HG03354 (cell line): ENCODE measurements around the gene KDM2B.
"Not testable (repeated sequence)": the region's sequence is repeated elsewhere in the genome, so short reads cannot be mapped to it uniquely, and the experiment has no call there.

Source experiments
- ATAC-seq: cut with Tn5 transposase; IDR thresholded peaks from one replicate; pipeline ENCODE4 v1.9.1; 2021; ENCODE audit warnings: mild to moderate bottlenecking; ENCODE audit not compliant: unreplicated experiment, poor library complexity, severe bottlenecking

Gene KDM2B

GRCh38 chr12:121590476-121591143, 9.8 kb upstream of the KDM2B start:
- ATAC-seq: peak; percentile 68

GRCh38 chr12:121584885-121585284, 4.1 kb upstream of the KDM2B start:
- not testable (repeated sequence) for ATAC-seq

- ATAC-seq: not testable (repeated sequence)
These were observed 2.5 kb upstream of the KDM2B start for GRCh38 chr12:121583334-121583661.

- ATAC-seq: no peak
These were observed 1.9 kb upstream of the KDM2B start for GRCh38 chr12:121582583-121583333.

- no peak for ATAC-seq
These were observed 1.0 kb upstream of the KDM2B start for GRCh38 chr12:121581686-121582429.

DNA sequence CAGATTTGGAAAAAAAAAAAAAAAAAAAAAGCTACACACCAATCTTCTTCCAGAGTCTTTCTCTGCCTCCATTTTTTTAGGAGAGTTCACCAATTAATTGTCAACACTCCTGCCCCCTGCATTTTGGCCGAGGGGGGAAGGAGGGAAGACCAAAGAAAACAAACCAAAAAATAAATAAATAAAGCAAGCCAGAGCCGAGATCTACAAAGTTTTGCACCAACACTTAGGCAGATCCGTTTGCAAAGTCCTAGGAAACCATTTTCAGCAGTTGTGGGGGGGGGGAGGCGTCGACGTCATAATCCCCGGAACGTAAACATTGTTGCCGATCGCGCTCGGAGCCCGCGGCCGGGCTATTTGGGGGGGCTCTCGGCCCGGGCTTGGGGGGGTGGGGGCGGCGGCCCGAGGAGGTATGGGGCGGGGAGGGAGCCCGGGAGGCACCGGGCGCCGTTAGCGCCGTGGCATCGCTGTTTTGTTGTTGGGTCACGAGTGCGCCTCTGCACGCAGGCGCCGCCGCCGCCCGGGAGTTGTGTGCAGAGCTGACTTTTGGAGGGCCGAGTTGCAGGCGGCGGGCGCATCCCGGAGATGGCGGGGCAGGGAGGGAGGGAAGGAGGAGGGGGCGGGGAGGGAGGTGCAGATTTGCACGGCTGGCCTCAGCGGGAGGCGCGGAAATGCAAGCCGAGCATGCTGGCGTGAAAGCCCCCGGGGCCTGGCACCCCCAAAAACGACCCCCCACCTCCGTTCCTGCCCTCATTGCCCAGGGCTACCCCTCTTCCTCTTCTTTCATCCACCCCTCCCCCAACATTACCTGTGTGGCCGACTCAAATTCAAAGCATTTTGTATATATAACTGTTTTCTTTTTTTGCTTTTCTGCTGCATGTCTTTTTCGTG, 598 bp downstream of the KDM2B start:
- ATAC-seq: peak; percentile 51

- ATAC-seq: no peak
These were observed 1.5 kb downstream of the KDM2B start for GRCh38 chr12:121579190-121579791.

DNA sequence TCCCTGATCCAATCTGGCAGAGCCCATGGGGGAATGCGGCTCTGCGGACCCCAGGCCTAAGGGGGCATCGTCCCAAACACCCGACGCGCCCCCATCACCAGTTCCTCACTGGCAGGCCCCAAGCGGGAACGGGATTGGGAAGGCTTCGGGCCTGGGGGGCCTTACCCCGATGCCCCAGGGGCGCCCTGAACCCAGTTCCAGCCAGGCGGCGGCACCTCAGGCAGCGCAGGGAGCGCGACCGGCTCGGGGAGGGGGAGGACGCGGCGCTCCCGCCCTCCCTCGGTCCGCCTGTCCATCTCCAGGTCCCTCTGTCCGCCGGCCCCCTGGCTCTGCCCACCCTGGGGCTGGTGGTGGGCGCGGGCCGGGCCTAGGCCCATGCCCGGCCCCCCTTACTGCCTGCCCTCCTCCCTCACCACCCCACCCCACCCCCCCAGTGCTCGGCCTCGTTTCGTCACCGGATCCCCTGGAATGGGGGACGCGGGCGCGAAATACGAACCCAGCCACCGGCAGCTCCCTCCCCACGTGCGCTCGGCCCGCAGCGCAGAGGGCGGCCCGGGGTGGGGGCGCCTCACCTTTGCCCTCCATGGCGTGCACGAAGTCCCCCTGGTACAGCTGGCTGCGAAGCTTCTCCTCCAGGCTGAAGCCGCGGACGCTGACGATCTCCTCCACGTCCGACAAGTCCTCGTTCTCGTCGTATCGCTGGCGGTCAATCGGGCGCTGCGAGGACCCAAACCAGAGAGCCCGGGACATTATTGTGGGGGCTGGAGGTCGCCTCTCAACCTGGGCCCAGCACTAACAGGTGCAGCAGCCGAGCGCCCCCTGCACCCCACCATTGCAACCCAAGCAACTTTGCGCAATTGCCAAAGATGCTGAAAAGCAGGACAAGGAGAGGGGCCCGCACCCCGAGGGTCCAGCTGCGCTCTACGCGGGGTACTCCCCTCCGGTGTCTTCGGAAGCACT, 2.3 kb downstream of the KDM2B start:
- ATAC-seq: no peak

DNA sequence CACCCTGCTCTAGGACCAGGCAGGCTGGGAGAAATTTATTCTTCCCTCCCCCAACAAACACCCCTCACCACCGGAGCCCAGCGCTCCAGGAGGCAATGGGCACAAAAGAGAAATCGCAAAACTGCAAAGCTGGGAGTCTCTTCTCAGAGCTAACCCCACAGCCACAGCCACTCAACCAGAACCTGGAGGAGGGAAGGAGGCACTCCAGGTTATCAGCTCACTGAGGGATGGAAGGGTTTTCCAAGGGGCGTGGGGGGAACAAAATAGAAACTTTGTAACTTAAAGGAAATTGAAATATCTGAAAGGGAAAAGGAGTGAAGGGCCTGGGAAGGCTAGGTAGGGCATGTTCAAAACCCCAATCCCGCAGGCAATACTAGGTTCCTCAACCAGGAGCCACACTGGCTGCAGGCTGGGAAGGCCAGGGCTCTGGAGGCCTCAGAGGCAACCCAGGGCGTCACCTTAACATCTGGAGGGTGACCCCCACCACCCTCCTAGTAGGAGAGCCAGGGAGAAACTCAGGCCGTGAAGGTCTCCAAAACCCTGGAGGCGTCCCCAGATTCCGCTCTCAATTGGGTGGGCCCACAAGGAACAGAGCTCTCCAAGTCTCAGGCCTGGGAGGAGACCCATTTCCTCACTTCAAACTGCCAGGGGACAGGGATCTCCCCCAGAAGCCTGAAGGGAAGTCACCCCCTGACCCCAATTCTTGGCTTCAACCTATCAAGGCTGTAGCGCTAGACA, 3.2 kb downstream of the KDM2B start:
- ATAC-seq: no peak

DNA sequence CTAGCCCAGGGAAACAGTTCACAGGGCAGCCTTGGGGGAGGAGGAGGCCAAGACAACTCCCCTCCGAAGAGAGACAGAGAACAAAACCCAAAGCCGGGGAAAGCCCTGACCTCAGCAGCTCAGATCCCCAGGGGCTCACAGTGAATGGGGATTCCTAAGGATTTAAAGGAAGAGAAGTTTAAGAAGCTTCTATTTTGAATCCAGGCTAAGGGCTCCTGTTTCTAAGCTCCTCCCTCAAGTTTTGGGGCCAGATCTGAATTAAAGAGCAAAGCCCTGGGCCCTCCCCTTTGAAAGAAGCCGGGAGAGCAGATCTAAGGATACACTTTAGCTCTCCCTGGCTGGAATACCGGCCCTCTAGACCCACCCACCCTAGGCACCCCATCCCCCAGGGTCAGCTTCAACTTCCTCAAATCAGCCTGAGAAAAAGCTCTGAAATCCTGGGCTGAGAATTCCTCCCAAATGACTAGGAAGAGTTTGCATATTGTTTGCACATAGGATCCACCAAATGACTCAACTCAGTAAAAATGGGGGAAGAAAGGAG, 3.9 kb downstream of the KDM2B start:
- ATAC-seq: no peak

- no peak for ATAC-seq
These were observed 4.7 kb downstream of the KDM2B start for GRCh38 chr12:121575952-121576625.

DNA sequence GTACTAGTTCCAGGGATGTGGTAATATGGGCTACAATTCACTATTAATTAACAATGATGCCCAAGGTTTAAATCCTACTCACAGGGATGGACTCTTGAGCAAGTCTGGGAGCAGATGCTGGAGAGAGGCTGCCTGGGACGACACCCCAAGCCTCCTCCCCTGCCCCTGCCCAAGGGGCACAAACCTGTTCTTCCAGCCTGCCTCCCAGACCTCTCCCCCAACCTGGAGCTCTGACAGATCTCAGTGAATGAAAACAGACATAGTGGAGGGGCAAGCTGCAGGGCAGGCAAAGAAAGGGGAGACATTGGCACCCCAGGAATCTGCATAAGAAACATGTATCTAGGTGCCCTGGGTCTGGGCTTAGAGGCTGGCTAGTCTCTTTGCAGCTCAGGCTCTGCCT, 5.8 kb downstream of the KDM2B start:
- no peak for ATAC-seq

GRCh38 chr12:121574025-121574424, 6.8 kb downstream of the KDM2B start:
- ATAC-seq: no peak

GRCh38 chr12:121571920-121572319, 8.9 kb downstream of the KDM2B start:
- ATAC-seq: no peak

DNA sequence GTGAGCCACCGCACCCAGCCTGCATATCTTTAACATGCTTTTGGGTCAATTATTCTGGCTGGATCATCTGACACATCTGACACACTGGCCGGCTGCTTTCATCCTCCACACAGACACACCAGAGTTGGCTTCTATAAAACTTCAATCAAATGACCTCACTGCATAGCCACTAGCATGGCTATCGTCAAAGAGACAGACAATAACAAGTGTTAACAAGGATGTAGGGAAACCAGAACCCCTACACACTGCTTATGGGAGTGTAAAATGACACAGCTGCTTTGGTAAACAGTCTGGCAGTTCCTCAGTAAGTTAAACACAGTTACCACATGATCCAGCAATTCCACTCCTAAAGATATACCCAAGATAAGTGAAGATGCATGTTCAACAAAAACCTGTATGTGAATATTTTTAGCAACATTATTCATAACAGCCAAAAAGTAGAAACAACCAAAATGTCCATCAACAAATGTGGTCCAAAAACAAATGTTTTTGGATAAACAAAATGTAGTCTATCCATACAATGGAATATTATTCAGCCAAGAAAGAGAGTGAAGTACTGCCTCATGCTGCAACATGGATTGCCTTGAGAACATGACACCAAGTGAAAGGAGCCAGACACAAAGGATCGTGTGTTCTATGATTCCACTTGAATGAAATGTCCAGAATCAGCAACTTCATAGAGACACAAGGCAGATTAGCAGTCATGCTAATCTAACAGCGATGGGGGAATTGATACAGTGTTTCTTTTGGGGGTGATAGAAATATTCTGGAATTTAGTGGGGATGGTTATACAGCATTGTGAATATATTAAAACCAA, 10.1 kb downstream of the KDM2B start:
- no peak for ATAC-seq
